Fibroblast of lung (primary cell): ENCODE data around the gene SH3PXD2A. TPM values are rescaled to one million over a fixed set of nuclear protein-coding genes. Genes with fewer than 3 reads are reported as not detected.
A peak's percentile ranks its signal among the peaks of the same experiment; 100 is the strongest.

Experiments used
- DNase-seq, 2 donors: peaks; one replicate each; pipeline versions ENCODE4 v3.0.0 to v3.0.0-alpha.2; 2010; ENCODE audit warnings: low read depth in 2 of 2
- H2AFZ ChIP-seq: 2 replicates; pipeline ENCODE4 v1.5.1; 2012; ENCODE audit warnings: low read length, control low read depth, inconsistent platforms
- H3K27ac ChIP-seq: 2 replicates; pipeline ENCODE4 v1.5.1; 2011; ENCODE audit warnings: low read length, control low read depth; ENCODE audit not compliant: insufficient read depth
- H3K27me3 ChIP-seq: 2 replicates; pipeline ENCODE4 v1.5.1; 2011; ENCODE audit warnings: mild to moderate bottlenecking, low read length; ENCODE audit not compliant: control insufficient read depth, insufficient read depth
- H3K36me3 ChIP-seq: 2 replicates; pipeline ENCODE4 v1.5.1; 2011; ENCODE audit warnings: low read length; ENCODE audit not compliant: control insufficient read depth, insufficient read depth
- H3K4me1 ChIP-seq: 2 replicates; pipeline ENCODE4 v1.5.1; 2011; ENCODE audit warnings: low read length; ENCODE audit not compliant: control insufficient read depth, insufficient read depth; ENCODE audit errors: extremely low read depth
- H3K4me2 ChIP-seq: 2 replicates; pipeline ENCODE4 v1.5.1; 2011; ENCODE audit warnings: low read length, control low read depth; ENCODE audit not compliant: insufficient read depth; ENCODE audit errors: extremely low read depth
- H3K4me3 ChIP-seq, 4 experiments: fragments of 200-600 bp in 1 of 4; sonication (generic) in 1 of 4; replicated peaks in 1 of 4; 2 replicates each; pipeline ENCODE4 v1.5.1; 2011 to 2016; ENCODE audit warnings: low read length in 4 of 4, low read depth in 3 of 4, mild to moderate bottlenecking in 3 of 4, control low read depth in 2 of 4, inconsistent platforms in 1 of 4, mixed read lengths in 1 of 4; ENCODE audit not compliant: insufficient read depth in 1 of 4; ENCODE audit errors: control extremely low read depth in 1 of 4
- H3K79me2 ChIP-seq: 2 replicates; pipeline ENCODE4 v1.5.1; 2012; ENCODE audit warnings: mild to moderate bottlenecking, low read length, inconsistent platforms; ENCODE audit not compliant: control insufficient read depth, insufficient read depth
- H3K9ac ChIP-seq: 2 replicates; pipeline ENCODE4 v1.5.1; 2011; ENCODE audit warnings: mild to moderate bottlenecking, low read length, control low read depth; ENCODE audit not compliant: insufficient read depth
- H3K9me3 ChIP-seq: 2 replicates; pipeline ENCODE4 v1.5.1; 2012; ENCODE audit warnings: low read depth, low read length; ENCODE audit not compliant: control insufficient read depth, insufficient read depth
- H4K20me1 ChIP-seq: 2 replicates; pipeline ENCODE4 v1.5.1; 2011; ENCODE audit warnings: low read length; ENCODE audit not compliant: control insufficient read depth, insufficient read depth; ENCODE audit errors: extremely low read depth
- EZH2 ChIP-seq: IDR thresholded peaks from 2 replicates; pipeline ENCODE4 v1.5.1; 2012; ENCODE audit warnings: low read length, control low read depth, mild to moderate bottlenecking; ENCODE audit errors: missing control alignments
- polyA plus RNA-seq, 2 donors: library from polyadenylated mRNA; depleted of rRNA in 1 of 2; stranded (reverse) in 1 of 2; unstranded in 1 of 2; fragments of >200 nt; gene quantifications; 2 replicates each; pipeline ENCODE4 v1.2.1, GENCODE V29; 2011 to 2012; ENCODE audit warnings: missing spikeins in 1 of 2
- total RNA-seq: library from RNA; depleted of rRNA; stranded (reverse); fragments of >200 nt; gene quantifications from 2 replicates; pipeline ENCODE4 v1.2.1, GENCODE V29; 2014
- TF ChIP-seq, protein P1 (sequence below), 2 donors: IDR thresholded peaks in 1 of 2; conservative IDR thresholded peaks in 1 of 2; 1 replicate in 1 of 2; 2 replicates in 1 of 2; pipeline ENCODE4 v1.5.1; 2011 to 2012; ENCODE audit warnings: low read length in 2 of 2, control low read depth in 1 of 2, inconsistent platforms in 1 of 2, low read depth in 1 of 2, mild to moderate bottlenecking in 1 of 2

SH3PXD2A gene
- total and polyA plus RNA-seq, 2 donors (not counting 1 experiment from before 2014, with no cell fraction given) = 25.5 to 33.2 TPM

GRCh38 chr10:103698266-103698665 is 157.1 kb downstream of the SH3PXD2A start:
- Histone ChIP-seq H3K36me3 (no peaks in the 10 kb centered on the region), H3K4me1 (peaks cover 19% of the 10 kb centered on the region), H2AFZ (no peak overlapping the region), H3K27me3 (no peaks in the 10 kb centered on the region), H3K4me2 (no peak overlapping the region), H3K4me3 (no peak overlapping the region), H3K27ac (no peak overlapping the region), H4K20me1 (no peaks in the 10 kb centered on the region), H3K9ac (no peak overlapping the region), H3K9me3 (no peaks in the 10 kb centered on the region), H3K79me2 (no peaks in the 10 kb centered on the region)
- no peak for TF ChIP-seq EZH2
- TF ChIP-seq, protein P1, sequence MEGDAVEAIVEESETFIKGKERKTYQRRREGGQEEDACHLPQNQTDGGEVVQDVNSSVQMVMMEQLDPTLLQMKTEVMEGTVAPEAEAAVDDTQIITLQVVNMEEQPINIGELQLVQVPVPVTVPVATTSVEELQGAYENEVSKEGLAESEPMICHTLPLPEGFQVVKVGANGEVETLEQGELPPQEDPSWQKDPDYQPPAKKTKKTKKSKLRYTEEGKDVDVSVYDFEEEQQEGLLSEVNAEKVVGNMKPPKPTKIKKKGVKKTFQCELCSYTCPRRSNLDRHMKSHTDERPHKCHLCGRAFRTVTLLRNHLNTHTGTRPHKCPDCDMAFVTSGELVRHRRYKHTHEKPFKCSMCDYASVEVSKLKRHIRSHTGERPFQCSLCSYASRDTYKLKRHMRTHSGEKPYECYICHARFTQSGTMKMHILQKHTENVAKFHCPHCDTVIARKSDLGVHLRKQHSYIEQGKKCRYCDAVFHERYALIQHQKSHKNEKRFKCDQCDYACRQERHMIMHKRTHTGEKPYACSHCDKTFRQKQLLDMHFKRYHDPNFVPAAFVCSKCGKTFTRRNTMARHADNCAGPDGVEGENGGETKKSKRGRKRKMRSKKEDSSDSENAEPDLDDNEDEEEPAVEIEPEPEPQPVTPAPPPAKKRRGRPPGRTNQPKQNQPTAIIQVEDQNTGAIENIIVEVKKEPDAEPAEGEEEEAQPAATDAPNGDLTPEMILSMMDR (conservative IDR thresholded peaks at IDR 0.05 in 1 of 2, IDR thresholded peaks at IDR 0.05 in 1 of 2; ENCODE audit: low read depth in 1 of 2, low read length in 2 of 2) = no peak
- no peak for DNase-seq

DNA sequence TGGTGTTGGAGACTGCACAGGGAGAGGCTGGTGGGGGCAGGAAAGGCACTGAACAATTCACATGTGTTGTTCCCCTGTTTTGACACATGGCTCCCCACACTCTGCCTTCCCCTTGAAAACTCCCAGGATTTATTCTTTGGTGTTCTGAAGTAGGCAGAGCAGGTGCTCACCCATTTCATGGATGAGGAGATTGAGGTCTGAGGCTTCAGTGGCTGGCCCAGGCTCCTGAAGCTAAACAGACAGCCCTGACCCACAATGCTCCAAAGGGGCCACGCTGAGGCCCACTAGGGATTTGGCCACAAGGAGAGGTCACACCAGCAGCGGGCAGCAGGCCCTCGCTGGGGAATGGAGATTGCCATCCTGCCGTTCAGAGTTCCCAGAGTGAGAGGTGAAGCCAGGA is 157.6 kb downstream of the SH3PXD2A start:
- Histone ChIP-seq H2AFZ (no peak overlapping the region), H3K4me2 (no peak overlapping the region), H3K4me1 (peaks cover 19% of the 10 kb centered on the region), H3K27me3 (no peaks in the 10 kb centered on the region), H3K36me3 (no peaks in the 10 kb centered on the region), H3K4me3 (no peak overlapping the region), H3K9ac (no peak overlapping the region), H3K27ac (no peak overlapping the region), H3K9me3 (no peaks in the 10 kb centered on the region), H3K79me2 (no peaks in the 10 kb centered on the region), H4K20me1 (no peaks in the 10 kb centered on the region)
- no peak for DNase-seq
- TF ChIP-seq, protein P1 (conservative IDR thresholded peaks at IDR 0.05 in 1 of 2, IDR thresholded peaks at IDR 0.05 in 1 of 2; ENCODE audit: low read depth in 1 of 2, low read length in 2 of 2) = no peak
- no peak for TF ChIP-seq EZH2

DNA sequence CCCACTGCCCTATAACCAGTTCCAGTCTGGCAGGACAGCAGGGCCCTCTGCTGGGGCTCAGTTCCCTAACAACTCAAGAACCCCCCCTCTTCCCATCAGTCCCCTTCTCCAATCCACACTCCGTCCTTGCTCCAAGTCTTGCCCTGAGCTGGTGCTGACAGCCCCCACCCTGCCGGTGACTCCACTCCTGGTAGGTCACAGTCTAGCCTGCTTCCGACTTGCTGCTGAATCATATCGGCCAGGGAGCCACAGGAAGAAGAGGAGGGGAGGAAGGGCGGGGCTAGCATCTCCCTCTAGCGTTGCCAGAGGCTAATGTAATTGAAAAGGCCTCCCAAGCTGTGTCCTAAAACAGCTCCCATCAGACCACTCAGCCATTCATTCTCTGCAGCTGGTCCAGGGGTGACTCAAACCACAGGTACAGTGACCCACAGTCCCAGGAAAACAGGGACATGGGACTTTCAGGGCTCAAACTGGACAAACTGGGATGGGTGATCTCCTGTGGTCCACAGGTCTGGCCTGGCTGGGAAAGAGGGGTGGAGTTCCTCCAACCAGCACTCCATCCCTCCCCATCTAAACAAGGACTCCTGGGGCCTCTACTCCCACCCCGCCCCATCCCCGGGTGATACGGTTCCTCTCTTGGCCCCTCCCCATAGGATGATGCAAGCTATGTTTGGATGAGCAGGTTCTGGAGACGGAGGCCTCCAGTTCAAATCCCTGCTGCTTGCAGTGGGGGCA is 158.8 kb downstream of the SH3PXD2A start:
- TF ChIP-seq, protein P1 (conservative IDR thresholded peaks at IDR 0.05 in 1 of 2, IDR thresholded peaks at IDR 0.05 in 1 of 2; ENCODE audit: low read depth in 1 of 2, low read length in 2 of 2) = peak; percentile 55 to 69
- no peak for TF ChIP-seq EZH2
- H3K27ac ChIP-seq = peak overlapping the region; percentile 64
- H3K4me2 ChIP-seq = peak overlapping the region; percentile 32
- H3K9me3 ChIP-seq = no peaks in the 10 kb centered on the region
- no peaks in the 10 kb centered on the region for H3K79me2 ChIP-seq
- H3K36me3 ChIP-seq = no peaks in the 10 kb centered on the region
- no peak overlapping the region for H3K9ac ChIP-seq
- no peak overlapping the region for H3K4me3 ChIP-seq
- H2AFZ ChIP-seq = peak overlapping the region; percentile 75
- peaks cover 19% of the 10 kb centered on the region for H3K4me1 ChIP-seq
- no peaks in the 10 kb centered on the region for H3K27me3 ChIP-seq
- no peaks in the 10 kb centered on the region for H4K20me1 ChIP-seq
- peak; percentile 84 to 97 for DNase-seq
